HepG2 (cell line): ENCODE data around the gene PIP4K2B. TPM values are rescaled to one million over a fixed set of nuclear protein-coding genes. Genes with fewer than 3 reads are reported as not detected.

ENCODE experiments used
- EZH2 ChIP-seq: conservative IDR thresholded peaks from 2 replicates; pipeline ENCODE4 v1.6.1; 2012; ENCODE audit warnings: mild to moderate bottlenecking, low read depth, low read length, moderate library complexity
- MIXL1 ChIP-seq: IDR thresholded peaks from 2 replicates; pipeline ENCODE4 v1.6.1; 2016
- POGZ ChIP-seq: sonication (generic); formaldehyde crosslinking; IDR thresholded peaks from 2 replicates; pipeline ENCODE4 v1.4.0; 2020; ENCODE audit warnings: mild to moderate bottlenecking, missing genetic modification reagents
- PTBP1 ChIP-seq: fragments of 200-400 bp; formaldehyde crosslinking; IDR thresholded peaks from 2 replicates; pipeline ENCODE4 v1.6.1; 2018; ENCODE audit warnings: low read length, low read depth; ENCODE audit not compliant: poor library complexity, severe bottlenecking
- RARG ChIP-seq: sonication (generic); formaldehyde crosslinking; IDR thresholded peaks from 2 replicates; pipeline ENCODE4 v1.4.0; 2020; ENCODE audit warnings: low read depth, mild to moderate bottlenecking, missing genetic modification reagents
- STAT5B ChIP-seq: sonication (generic); formaldehyde crosslinking; IDR thresholded peaks from 2 replicates; pipeline ENCODE4 v1.4.0; 2020; ENCODE audit warnings: missing genetic modification reagents
- YEATS2 ChIP-seq: sonication (generic); formaldehyde crosslinking; IDR thresholded peaks from 2 replicates; pipeline ENCODE4 v1.4.0; 2020; ENCODE audit warnings: missing genetic modification reagents, borderline replicate concordance
- ZBTB3 ChIP-seq: sonication (generic); formaldehyde crosslinking; IDR thresholded peaks from 2 replicates; pipeline ENCODE4 v1.4.0; 2020; ENCODE audit warnings: low read depth, mild to moderate bottlenecking, moderate library complexity, missing genetic modification reagents, borderline replicate concordance
- ZBTB49 ChIP-seq: sonication (generic); formaldehyde crosslinking; IDR thresholded peaks from 2 replicates; pipeline ENCODE4 v1.4.0; 2020; ENCODE audit warnings: missing genetic modification reagents, borderline replicate concordance
- ZEB1 ChIP-seq: IDR thresholded peaks from 2 replicates; pipeline ENCODE4 v1.6.1; 2012; ENCODE audit warnings: mild to moderate bottlenecking, low read depth, inconsistent platforms; ENCODE audit not compliant: insufficient replicate concordance
- ZKSCAN8 ChIP-seq: IDR thresholded peaks from 2 replicates; pipeline ENCODE4 v1.6.1; 2016; ENCODE audit warnings: borderline replicate concordance, missing genetic modification reagents, missing compliant biosample characterization
- ZNF354B ChIP-seq: sonication (generic); formaldehyde crosslinking; IDR thresholded peaks from 2 replicates; pipeline ENCODE4 v1.8.0; 2022; ENCODE audit warnings: mild to moderate bottlenecking, missing genetic modification reagents
- ZNF496 ChIP-seq: sonication (generic); formaldehyde crosslinking; IDR thresholded peaks from 2 replicates; pipeline ENCODE4 v1.8.1; 2023; ENCODE audit warnings: mild to moderate bottlenecking, moderate library complexity, missing genetic modification reagents; ENCODE audit not compliant: insufficient replicate concordance
- ZNF646 ChIP-seq: sonication (generic); formaldehyde crosslinking; IDR thresholded peaks from 2 replicates; pipeline ENCODE4 v1.9.0; 2021; ENCODE audit warnings: mild to moderate bottlenecking, missing genetic modification reagents
- polyA plus RNA-seq, 8 experiments: library from polyadenylated mRNA; depleted of rRNA in 3 of 8; stranded (reverse) in 7 of 8; unstranded in 1 of 8; fragments of >200 nt; fragmentation: Illumina TruSeq in 4 of 8; extraction: Trizol in 4 of 8; gene quantifications; 2 replicates each; pipeline versions ENCODE4 v1.2.1 to v1.2.3, GENCODE V29; 2011 to 2016; ENCODE audit warnings: low read depth in 4 of 8, missing spikeins in 1 of 8, mixed read lengths in 1 of 8; ENCODE audit not compliant: insufficient read depth in 1 of 8
- total RNA-seq, 5 experiments: library from RNA; depleted of rRNA; stranded (reverse); fragments of >200 nt; fragmentation: Illumina TruSeq; extraction: Trizol; gene quantifications; 2 replicates each; pipeline ENCODE4 v1.2.3, GENCODE V29; 2016; ENCODE audit warnings: low read depth in 1 of 5
- TF ChIP-seq, protein P1 (sequence below): sonication (generic); formaldehyde crosslinking; IDR thresholded peaks from 2 replicates; pipeline ENCODE4 v1.4.0; 2020; ENCODE audit warnings: missing genetic modification reagents, mild to moderate bottlenecking, borderline replicate concordance
- TF ChIP-seq, protein P2 (sequence below): sonication (generic); formaldehyde crosslinking; IDR thresholded peaks from 2 replicates; pipeline ENCODE4 v1.5.0; 2020; ENCODE audit warnings: mild to moderate bottlenecking, missing genetic modification reagents, moderate library complexity

PIP4K2B gene
- total and polyA plus RNA-seq, 2 of the 13 experiments (the other 11 are each of a cell fraction or from before 2014, with no cell fraction given): 20.4 to 54.0 TPM

DNA sequence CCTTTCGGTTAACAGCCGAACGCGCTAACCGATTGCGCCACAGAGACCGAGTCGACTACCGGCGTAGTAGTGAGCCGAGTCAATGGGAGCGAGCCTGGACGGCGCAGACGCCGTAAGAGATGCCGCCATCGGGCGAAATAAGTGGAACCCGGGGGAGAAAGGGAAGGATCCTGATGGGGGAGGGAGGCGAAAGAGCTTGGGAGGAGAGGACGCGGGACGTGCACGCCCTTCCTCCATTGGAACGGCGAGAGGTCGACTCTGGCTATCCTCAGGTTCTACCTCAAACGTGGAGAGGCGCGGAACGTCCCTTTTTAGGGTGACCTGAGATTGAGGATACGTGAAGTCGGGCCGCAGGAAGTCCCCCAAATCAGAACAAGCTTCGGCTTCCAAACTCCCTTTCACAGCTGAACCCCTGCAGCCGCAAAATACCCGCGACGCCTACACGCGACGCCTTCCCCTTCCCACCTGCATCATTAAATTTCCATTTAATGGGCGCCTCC, 47.5 kb downstream of the PIP4K2B start (continued):
- TF ChIP-seq YEATS2 (CRISPR knock-in tag): no peak
- 0 out of 2 replicates have a peak, but pooled peaks have one; percentile 34 for TF ChIP-seq POGZ (CRISPR knock-in tag)
- 0 out of 2 replicates have a peak, but pooled peaks have one; percentile 76 for TF ChIP-seq ZKSCAN8 (CRISPR knock-in tag)
- TF ChIP-seq, protein P1, sequence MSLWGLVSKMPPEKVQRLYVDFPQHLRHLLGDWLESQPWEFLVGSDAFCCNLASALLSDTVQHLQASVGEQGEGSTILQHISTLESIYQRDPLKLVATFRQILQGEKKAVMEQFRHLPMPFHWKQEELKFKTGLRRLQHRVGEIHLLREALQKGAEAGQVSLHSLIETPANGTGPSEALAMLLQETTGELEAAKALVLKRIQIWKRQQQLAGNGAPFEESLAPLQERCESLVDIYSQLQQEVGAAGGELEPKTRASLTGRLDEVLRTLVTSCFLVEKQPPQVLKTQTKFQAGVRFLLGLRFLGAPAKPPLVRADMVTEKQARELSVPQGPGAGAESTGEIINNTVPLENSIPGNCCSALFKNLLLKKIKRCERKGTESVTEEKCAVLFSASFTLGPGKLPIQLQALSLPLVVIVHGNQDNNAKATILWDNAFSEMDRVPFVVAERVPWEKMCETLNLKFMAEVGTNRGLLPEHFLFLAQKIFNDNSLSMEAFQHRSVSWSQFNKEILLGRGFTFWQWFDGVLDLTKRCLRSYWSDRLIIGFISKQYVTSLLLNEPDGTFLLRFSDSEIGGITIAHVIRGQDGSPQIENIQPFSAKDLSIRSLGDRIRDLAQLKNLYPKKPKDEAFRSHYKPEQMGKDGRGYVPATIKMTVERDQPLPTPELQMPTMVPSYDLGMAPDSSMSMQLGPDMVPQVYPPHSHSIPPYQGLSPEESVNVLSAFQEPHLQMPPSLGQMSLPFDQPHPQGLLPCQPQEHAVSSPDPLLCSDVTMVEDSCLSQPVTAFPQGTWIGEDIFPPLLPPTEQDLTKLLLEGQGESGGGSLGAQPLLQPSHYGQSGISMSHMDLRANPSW (CRISPR knock-in tag): peak; percentile 40; the same call in 1 of the 2 replicates
- TF ChIP-seq MIXL1: peak; percentile 87
- no peak for TF ChIP-seq EZH2
- TF ChIP-seq ZEB1: no peak
- TF ChIP-seq, protein P2, sequence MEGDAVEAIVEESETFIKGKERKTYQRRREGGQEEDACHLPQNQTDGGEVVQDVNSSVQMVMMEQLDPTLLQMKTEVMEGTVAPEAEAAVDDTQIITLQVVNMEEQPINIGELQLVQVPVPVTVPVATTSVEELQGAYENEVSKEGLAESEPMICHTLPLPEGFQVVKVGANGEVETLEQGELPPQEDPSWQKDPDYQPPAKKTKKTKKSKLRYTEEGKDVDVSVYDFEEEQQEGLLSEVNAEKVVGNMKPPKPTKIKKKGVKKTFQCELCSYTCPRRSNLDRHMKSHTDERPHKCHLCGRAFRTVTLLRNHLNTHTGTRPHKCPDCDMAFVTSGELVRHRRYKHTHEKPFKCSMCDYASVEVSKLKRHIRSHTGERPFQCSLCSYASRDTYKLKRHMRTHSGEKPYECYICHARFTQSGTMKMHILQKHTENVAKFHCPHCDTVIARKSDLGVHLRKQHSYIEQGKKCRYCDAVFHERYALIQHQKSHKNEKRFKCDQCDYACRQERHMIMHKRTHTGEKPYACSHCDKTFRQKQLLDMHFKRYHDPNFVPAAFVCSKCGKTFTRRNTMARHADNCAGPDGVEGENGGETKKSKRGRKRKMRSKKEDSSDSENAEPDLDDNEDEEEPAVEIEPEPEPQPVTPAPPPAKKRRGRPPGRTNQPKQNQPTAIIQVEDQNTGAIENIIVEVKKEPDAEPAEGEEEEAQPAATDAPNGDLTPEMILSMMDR (CRISPR knock-in tag): peak; percentile 29
- TF ChIP-seq ZNF354B (CRISPR knock-in tag): 0 out of 2 replicates have a peak, but pooled peaks have one; percentile 35
- 0 out of 2 replicates have a peak, but pooled peaks have one; percentile 19 for TF ChIP-seq ZBTB49 (CRISPR knock-in tag)
- TF ChIP-seq PTBP1: peak; percentile 95
- TF ChIP-seq RARG (CRISPR knock-in tag): no peak
- peak; percentile 63 for TF ChIP-seq ZNF646
- no peak for TF ChIP-seq ZBTB3 (CRISPR knock-in tag)
- no peak for TF ChIP-seq ZNF496 (CRISPR knock-in tag)
- peak; percentile 63; the same call in 1 of the 2 replicates for TF ChIP-seq STAT5B (CRISPR knock-in tag)
